H1 (cell line): ENCODE data around the gene ALAS1. TPM values are rescaled to one million over a fixed set of nuclear protein-coding genes. Genes with fewer than 3 reads are reported as not detected.
"Not testable (repeated sequence)": the region's sequence is repeated elsewhere in the genome, so short reads cannot be mapped to it uniquely, and the experiment has no call there.

Experiments used
- CTCF ChIA-PET: fragments of 300-600 bp; sonication (Branson Sonifier 250); formaldehyde crosslinking; loops from one replicate; lab custom pipeline; 2021; ENCODE audit not compliant: partially characterized antibody; lab: Charles Lee
- POLR2A ChIA-PET: fragments of 300-600 bp; sonication (Branson Sonifier 250); formaldehyde crosslinking; loops from one replicate; lab custom pipeline; 2021; ENCODE audit warnings: inconsistent platforms; ENCODE audit not compliant: partially characterized antibody; lab: Charles Lee
- DNase-seq, 2 experiments: peaks; one replicate each; pipeline versions ENCODE4 v3.0.0 to v3.0.0-alpha.2; 2010 to 2022; ENCODE audit warnings: low spot score in 2 of 2, low read depth in 1 of 2, mixed read lengths in 1 of 2
- FAIRE-seq: peaks from 2 replicates; lab custom pipeline; 2011; peaks lifted over from hg19 to GRCh38; lab: Jason Lieb, UNC
- H2AFZ ChIP-seq: 2 replicates; pipeline ENCODE4 v1.8.1; 2012; ENCODE audit warnings: low read length, inconsistent platforms
- H2AK5ac ChIP-seq: 2 replicates; pipeline ENCODE4 v1.6.1; 2013; ENCODE audit warnings: low read depth, low read length
- H2BK120ac ChIP-seq: replicated peaks from 2 replicates; pipeline ENCODE3; 2013; ENCODE audit warnings: low read depth, low read length, inconsistent platforms
- H2BK12ac ChIP-seq: 2 replicates; pipeline ENCODE4 v1.6.1; 2013; ENCODE audit warnings: low read depth, low read length
- H2BK15ac ChIP-seq: 2 replicates; pipeline ENCODE4 v1.6.1; 2013; ENCODE audit warnings: low read length
- H2BK20ac ChIP-seq: 2 replicates; pipeline ENCODE4 v1.6.1; 2013; ENCODE audit warnings: low read length
- H2BK5ac ChIP-seq: 2 replicates; pipeline ENCODE4 v1.6.1; 2013; ENCODE audit warnings: low read depth, low read length
- H3K14ac ChIP-seq: 2 replicates; pipeline ENCODE4 v1.6.1; 2013; ENCODE audit warnings: inconsistent platforms; ENCODE audit not compliant: insufficient read length
- H3K18ac ChIP-seq: 2 replicates; pipeline ENCODE4 v1.6.1; 2013; ENCODE audit warnings: low read length; ENCODE audit errors: extremely low read depth
- H3K23ac ChIP-seq: 2 replicates; pipeline ENCODE4 v1.6.1; 2013; ENCODE audit warnings: inconsistent platforms; ENCODE audit not compliant: insufficient read length
- H3K23me2 ChIP-seq: 2 replicates; pipeline ENCODE4 v1.6.1; 2013; ENCODE audit warnings: low read depth, low read length
- H3K27ac ChIP-seq: 2 replicates; pipeline ENCODE4 v1.6.1; 2011; ENCODE audit warnings: low read depth, low read length, inconsistent platforms
- H3K27me3 ChIP-seq, 4 experiments: replicated peaks in 1 of 4; 1 replicate in 1 of 4; 2 replicates in 3 of 4; pipeline versions ENCODE4 v1.6.1 to v1.8.1; 2011 to 2013; ENCODE audit warnings: low read length in 3 of 4, mild to moderate bottlenecking in 3 of 4, inconsistent platforms in 2 of 4, mixed read lengths in 2 of 4, moderate library complexity in 1 of 4; ENCODE audit not compliant: control insufficient read depth in 3 of 4, insufficient read depth in 3 of 4; ENCODE audit errors: extremely low read depth in 1 of 4
- H3K36me3 ChIP-seq, 4 experiments: 2 replicates each; pipeline versions ENCODE4 v1.6.1 to v1.8.1; 2011 to 2013; ENCODE audit warnings: mild to moderate bottlenecking in 4 of 4, low read length in 3 of 4, moderate library complexity in 2 of 4, control low read depth in 1 of 4, inconsistent platforms in 1 of 4; ENCODE audit not compliant: insufficient read depth in 4 of 4, control insufficient read depth in 2 of 4
- H3K4ac ChIP-seq: replicated peaks from 2 replicates; pipeline ENCODE3; 2013; ENCODE audit warnings: low read length, low read depth, mixed read lengths, inconsistent platforms; ENCODE audit not compliant: insufficient read length
- H3K4me1 ChIP-seq, 4 experiments: replicated peaks in 1 of 4; 1 replicate in 1 of 4; 2 replicates in 3 of 4; pipeline versions ENCODE4 v1.6.1 to v1.8.1; 2011 to 2013; ENCODE audit warnings: low read length in 3 of 4, inconsistent platforms in 2 of 4, mixed read lengths in 1 of 4; ENCODE audit not compliant: insufficient read depth in 4 of 4, control insufficient read depth in 3 of 4
- H3K4me2 ChIP-seq, 2 experiments: 2 replicates each; pipeline versions ENCODE4 v1.6.1 to v1.8.1; 2011 to 2013; ENCODE audit warnings: low read depth in 2 of 2, low read length in 2 of 2, control low read depth in 1 of 2, inconsistent platforms in 1 of 2, mild to moderate bottlenecking in 1 of 2; ENCODE audit not compliant: insufficient read depth in 1 of 2
- H3K4me3 ChIP-seq, 4 experiments: fragments of 200-600, 300-600 bp in 1 of 4; sonication (generic), shearing (Covaris generic), sonication (Bioruptor Twin) in 1 of 4; 2 replicates each; pipeline versions ENCODE4 v1.5.1 to v1.8.1; 2011 to 2016; ENCODE audit warnings: low read length in 4 of 4, low read depth in 3 of 4, control low read depth in 2 of 4, inconsistent platforms in 2 of 4, mild to moderate bottlenecking in 2 of 4, mixed read lengths in 1 of 4, moderate library complexity in 1 of 4; ENCODE audit not compliant: insufficient read depth in 2 of 4; ENCODE audit errors: extremely low read depth in 1 of 4
- H3K56ac ChIP-seq: replicated peaks from 2 replicates; pipeline ENCODE3; 2013; ENCODE audit warnings: low read depth, mild to moderate bottlenecking, mixed read lengths, low read length, inconsistent platforms; ENCODE audit not compliant: insufficient read length
- H3K79me1 ChIP-seq: 2 replicates; pipeline ENCODE4 v1.6.1; 2013; ENCODE audit warnings: low read depth, low read length, control low read depth
- H3K79me2 ChIP-seq, 2 experiments: 2 replicates each; pipeline versions ENCODE4 v1.6.1 to v1.8.1; 2012 to 2013; ENCODE audit warnings: low read length in 2 of 2, mild to moderate bottlenecking in 2 of 2, inconsistent platforms in 1 of 2; ENCODE audit not compliant: insufficient read depth in 2 of 2, control insufficient read depth in 1 of 2
- H3K9ac ChIP-seq, 4 experiments: replicated peaks in 1 of 4; 1 replicate in 1 of 4; 2 replicates in 3 of 4; pipeline versions ENCODE4 v1.6.1 to v1.8.1; 2011 to 2013; ENCODE audit warnings: low read depth in 3 of 4, low read length in 3 of 4, control low read depth in 2 of 4, mild to moderate bottlenecking in 2 of 4, moderate library complexity in 2 of 4, inconsistent platforms in 1 of 4; ENCODE audit errors: extremely low read depth in 1 of 4
- H3K9me3 ChIP-seq, 2 experiments: 2 replicates each; pipeline versions ENCODE4 v1.6.1 to v1.8.1; 2012 to 2013; ENCODE audit warnings: mild to moderate bottlenecking in 2 of 2, moderate library complexity in 2 of 2, control low read depth in 1 of 2, inconsistent platforms in 1 of 2, low read depth in 1 of 2, low read length in 1 of 2, mixed read lengths in 1 of 2; ENCODE audit not compliant: insufficient read depth in 2 of 2
- H4K20me1 ChIP-seq, 2 experiments: replicated peaks in 1 of 2; 2 replicates each; pipeline versions ENCODE3 to v1.8.1; 2011 to 2013; ENCODE audit warnings: inconsistent platforms in 2 of 2, low read length in 2 of 2, mild to moderate bottlenecking in 1 of 2; ENCODE audit not compliant: insufficient read depth in 2 of 2, control insufficient read depth in 1 of 2
- H4K5ac ChIP-seq: 2 replicates; pipeline ENCODE4 v1.6.1; 2013; ENCODE audit warnings: low read length, low read depth, mixed read lengths, inconsistent platforms; ENCODE audit not compliant: insufficient read length
- H4K8ac ChIP-seq: 2 replicates; pipeline ENCODE4 v1.8.0; 2013; ENCODE audit warnings: mild to moderate bottlenecking, moderate library complexity, low read length, inconsistent platforms; ENCODE audit not compliant: insufficient read depth; ENCODE audit errors: extremely low read depth
- H4K91ac ChIP-seq: replicated peaks from 2 replicates; pipeline ENCODE3; 2013; ENCODE audit warnings: low read length, mixed read lengths, inconsistent platforms; ENCODE audit not compliant: insufficient read length
- WGBS, 2 experiments: shearing (Covaris generic) in 1 of 2; methylation state at CpG; one replicate each; pipeline versions ENCODE4 v1.1.6 to v1.1.7; 2013 to 2015; ENCODE audit warnings: low lambda C conversion rate in 2 of 2, mixed read lengths in 2 of 2, inconsistent platforms in 1 of 2, low coverage in 1 of 2, missing lambda C conversion rate in 1 of 2; ENCODE audit not compliant: insufficient replicate concordance in 2 of 2, insufficient coverage in 1 of 2, insufficient read length in 1 of 2; ENCODE audit errors: extremely low coverage in 1 of 2, missing lambda C conversion rate in 1 of 2; 5-methylcytosine and 5-hydroxymethylcytosine counted together
- polyA plus RNA-seq, 7 experiments: library from polyadenylated mRNA; depleted of rRNA in 3 of 7; stranded (reverse) in 5 of 7; unstranded in 2 of 7; fragments of >200 nt in 5 of 7; fragments of 200-250 nt in 2 of 7; gene quantifications; 1 replicate in 5 of 7; 2 replicates in 1 of 7; 4 replicates in 1 of 7; pipeline versions ENCODE4 v1.2.1 to v1.2.3, GENCODE V29; 2011 to 2013; ENCODE audit warnings: missing spikeins in 2 of 7, mixed read lengths in 2 of 7
- total RNA-seq: library from RNA; stranded (reverse); fragmentation: NEBNext Ultra II Directional; extraction: Animal tissue kit (Norgen Biotek cat#: 25700); gene quantifications from 2 replicates; pipeline ENCODE4 v1.2.1, GENCODE V29; 2021

The ALAS1 gene
- total and polyA plus RNA-seq, 2 of the 8 experiments (the other 6 are each of a cell fraction or from before 2014, with no cell fraction given), result 45.9 to 84.4 TPM

- H3K27me3 ChIP-seq, H2BK5ac ChIP-seq, H3K9ac ChIP-seq, DNase-seq, H3K79me1 ChIP-seq, H2BK15ac ChIP-seq, H2BK20ac ChIP-seq, H3K4me1 ChIP-seq, H3K79me2 ChIP-seq, H3K23me2 ChIP-seq, H3K36me3 ChIP-seq, H3K4me3 ChIP-seq, H3K18ac ChIP-seq, H3K9me3 ChIP-seq, H2AFZ ChIP-seq, H3K23ac ChIP-seq, H4K8ac ChIP-seq, H4K5ac ChIP-seq, H2BK12ac ChIP-seq, H3K56ac ChIP-seq, FAIRE-seq, H2AK5ac ChIP-seq, H4K20me1 ChIP-seq, H3K4ac ChIP-seq, H3K14ac ChIP-seq, H3K27ac ChIP-seq, H3K4me2 ChIP-seq, H2BK120ac ChIP-seq, H4K91ac ChIP-seq: not testable (repeated sequence)
- WGBS, 2 experiments, result 89% methylated on average over 3 of the region's 3 CpGs; no CpG with 5 or more reads in 1 of the 2 experiments
- POLR2A ChIA-PET, result interaction anchor here (1.2 to 1.5 kb wide), 3 partner anchors 11 to 27 kb away, joined by 3 to 5 read pairs (median 5); partner anchors contain the start of gene POC1A
- CTCF ChIA-PET, result interaction anchor here (0.5 to 4.4 kb wide), 17 partner anchors 9 to 242 kb away, joined by 3 to 26 read pairs (median 4); no protein-coding TSS in a partner anchor
Observed at GRCh38 chr3:52170217-52170616, 27.7 kb upstream of the ALAS1 start.
